Right ventricle myocardium superior (tissue), 1 donor: ENCODE results near the gene CYP11A1. TPM values are rescaled to one million over a fixed set of nuclear protein-coding genes. Genes with fewer than 3 reads are reported as not detected.
A peak's percentile ranks its signal among the peaks of the same experiment; 100 is the strongest.

Source experiments
- ATAC-seq: fragments of 200-7000 bp; cut with Tn5 transposase; one replicate; pipeline ENCODE4 v1.9.1; 2020; ENCODE audit warnings: mild to moderate bottlenecking; ENCODE audit not compliant: poor library complexity
- DNase-seq: peaks from one replicate; pipeline ENCODE4 v3.0.0-alpha.2; 2020
- intact Hi-C: fragments of 100-400 bp; cut with DNase I; formaldehyde crosslinking; loops from one replicate; pipeline ENCODE4 v1.11.2; 2022
- total RNA-seq: library from RNA; stranded (reverse); fragmentation: NEBNext Ultra II Directional; extraction: Animal tissue kit (Norgen Biotek cat#: 25700); gene quantifications from one replicate; pipeline ENCODE4 v1.2.1, GENCODE V29; 2021
- donor health status: DM: no; HTN: yes; CAD: no; lungs with severe emphysema.

CYP11A1 gene
- total RNA-seq, 1 donor from 2014 or later: 0.51 TPM

DNA sequence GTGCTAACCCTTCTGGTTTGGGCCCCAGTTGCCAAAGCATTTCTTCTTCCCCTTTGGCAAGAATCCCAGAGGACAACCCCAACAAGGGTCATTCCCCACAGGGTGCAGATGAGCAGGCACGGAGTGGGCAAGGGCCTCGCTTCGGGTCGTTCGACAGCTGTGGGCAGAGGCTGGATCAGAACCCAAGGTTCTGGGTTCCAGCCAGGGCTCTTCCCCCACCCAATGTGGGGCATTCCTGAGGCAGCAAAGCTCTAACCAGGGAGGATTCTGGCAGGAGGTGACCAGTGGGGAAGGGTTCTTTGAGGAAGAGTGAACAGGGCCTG is 48.3 kb downstream of the CYP11A1 start:
- DNase-seq: no peak
- intact Hi-C loops: no loop called here
- ATAC-seq: no peak

- intact Hi-C loops: no loop called here
- ATAC-seq (peak; percentile 32), DNase-seq (peak; percentile 59)
These were observed 48.9 kb downstream of the CYP11A1 start for GRCh38 chr15:74318376-74319137.

- intact Hi-C loops: no loop called here
- DNase-seq: peak; percentile 91
- ATAC-seq: peak; percentile 79
These were observed 49.5 kb downstream of the CYP11A1 start for GRCh38 chr15:74317820-74318375.

DNA sequence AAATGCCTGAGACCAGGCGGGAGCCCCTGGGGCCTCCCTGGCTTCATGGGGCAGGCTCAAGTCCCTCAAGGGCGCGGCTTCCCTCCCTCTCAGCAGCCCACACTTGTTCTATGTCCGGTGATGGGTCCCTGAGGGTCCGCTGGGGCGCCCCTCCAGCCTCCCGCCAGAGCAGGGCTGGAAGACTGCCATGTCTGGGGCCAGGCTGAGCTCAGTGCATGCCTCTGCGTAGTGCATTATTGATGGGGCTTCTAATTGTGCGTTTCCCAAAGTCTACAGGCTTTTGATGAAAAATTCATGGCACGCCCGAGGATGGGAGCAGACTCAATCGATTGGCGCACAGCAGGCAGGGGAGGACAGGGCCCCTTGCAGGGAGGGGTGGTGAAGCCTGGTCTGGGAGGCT is 51.3 kb downstream of the CYP11A1 start:
- peak; percentile 52 for DNase-seq
- ATAC-seq: no peak
- intact Hi-C loops: no loop called here

DNA sequence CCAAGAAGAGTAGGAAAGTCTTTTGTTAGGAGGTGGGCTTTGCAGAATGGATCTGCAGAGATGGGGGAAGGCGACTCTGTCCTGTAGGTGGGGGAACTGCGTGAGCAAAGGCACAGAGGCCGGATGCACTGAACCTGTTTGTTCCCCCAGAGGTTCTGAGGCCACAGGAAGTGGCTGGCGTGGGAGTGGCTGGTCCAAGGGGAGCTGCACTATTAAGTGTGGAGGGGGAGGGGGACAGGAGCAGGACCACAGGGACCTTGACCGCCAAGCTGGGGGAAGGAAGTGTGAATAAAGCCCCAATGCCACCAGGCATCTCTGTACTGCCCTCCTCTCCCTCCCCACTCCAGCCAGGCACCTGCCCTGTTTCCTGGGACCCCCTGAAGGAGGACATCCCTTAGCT is 51.8 kb downstream of the CYP11A1 start:
- no peak for ATAC-seq
- no peak for DNase-seq
- intact Hi-C loops: no loop called here

GRCh38 chr15:74314795-74315438 is 52.5 kb downstream of the CYP11A1 start:
- DNase-seq (no peak), ATAC-seq (no peak)
- intact Hi-C loops: no loop called here

GRCh38 chr15:74313889-74314288 is 53.6 kb downstream of the CYP11A1 start:
- DNase-seq: no peak
- no peak for ATAC-seq
- intact Hi-C loops: no loop called here

- intact Hi-C loops: no loop called here
- no peak for DNase-seq
These were observed 54.9 kb downstream of the CYP11A1 start for GRCh38 chr15:74312445-74313007.

DNA sequence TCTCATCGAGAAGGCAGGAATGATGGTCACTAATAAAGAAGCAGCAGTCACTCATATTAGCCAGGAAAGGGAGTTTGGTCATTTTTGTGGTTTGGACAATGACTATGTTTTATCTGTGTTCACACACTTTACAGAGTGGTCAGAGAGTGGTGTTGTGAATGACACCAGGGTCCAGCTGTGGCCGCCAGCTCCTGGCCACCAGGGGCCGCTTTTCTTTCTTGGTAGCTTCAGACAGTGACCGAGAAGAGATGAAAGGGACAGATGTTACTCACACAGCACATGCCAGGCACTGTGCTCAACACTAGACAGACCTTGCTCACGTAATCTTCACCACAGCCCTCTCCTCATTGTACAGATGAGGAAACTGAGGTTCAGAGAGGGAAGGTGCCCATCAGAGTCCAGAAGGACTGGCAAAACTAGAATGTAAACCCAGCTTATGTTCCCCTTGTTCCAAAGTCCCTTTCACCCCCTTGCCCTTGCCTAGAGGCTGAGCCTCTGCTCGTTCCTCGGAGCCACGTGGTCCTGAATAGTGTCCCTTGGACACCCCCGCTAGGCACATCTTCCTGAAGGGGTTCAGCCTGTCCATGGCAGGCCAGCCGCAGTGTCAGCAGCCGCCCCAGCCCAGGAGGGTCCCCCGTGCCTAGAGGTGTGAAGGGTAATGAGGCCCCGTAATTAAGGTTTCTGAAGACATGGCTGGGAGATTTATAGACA is 55.6 kb downstream of the CYP11A1 start:
- intact Hi-C loops: no loop called here
- no peak for ATAC-seq
- DNase-seq: no peak

More at GRCh38 chr15:74312445-74313007, 54.9 kb downstream of the CYP11A1 start:
- no peak for ATAC-seq

DNA sequence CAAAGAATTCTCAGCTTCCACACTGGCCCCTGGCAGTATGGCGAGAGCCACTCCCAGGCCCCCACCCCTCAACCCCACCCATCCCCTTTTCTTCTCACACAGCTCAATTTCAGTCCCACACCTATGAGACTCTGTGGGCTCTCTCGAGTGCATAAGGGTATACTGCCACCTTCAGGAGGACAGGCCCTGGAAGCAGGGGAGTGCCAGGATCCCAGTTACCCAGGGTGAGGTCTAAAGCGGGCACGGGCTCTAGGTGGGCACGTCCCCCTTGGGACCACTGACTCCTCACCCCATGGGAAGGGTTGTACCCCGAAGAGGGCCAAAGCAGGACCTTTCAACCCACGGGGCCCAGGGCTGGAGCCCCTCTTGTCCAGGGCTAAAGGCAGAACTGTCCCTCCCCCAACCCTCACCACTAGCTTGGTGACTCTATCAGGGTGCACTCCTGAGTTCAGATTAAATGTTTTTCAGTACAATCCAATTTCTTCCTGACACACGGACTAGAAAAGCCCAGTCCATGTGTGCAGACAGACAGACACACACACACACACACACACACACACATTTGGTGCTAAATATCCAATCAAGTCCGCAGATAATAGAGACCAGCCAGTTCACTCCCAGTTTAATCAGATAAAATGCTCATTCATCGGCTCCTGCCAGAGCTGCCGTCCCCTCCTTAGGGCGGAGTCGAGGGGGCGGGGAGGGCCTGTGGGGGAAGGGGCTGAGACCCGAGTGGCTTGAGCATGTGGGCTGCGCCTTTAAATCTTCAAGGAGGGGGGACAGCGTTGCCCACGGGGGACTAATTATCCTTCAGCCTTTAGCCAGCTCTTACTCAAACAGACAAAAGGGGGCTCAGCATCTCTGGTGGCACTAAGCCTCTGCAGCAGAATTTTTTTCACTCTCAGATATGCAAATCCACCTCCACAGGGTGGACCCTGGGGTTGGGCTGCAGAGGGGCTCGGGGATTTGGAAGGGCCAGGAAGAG is 59.3 kb downstream of the CYP11A1 start:
- DNase-seq: no peak
- ATAC-seq: peak; percentile 80
- intact Hi-C loops: loop anchor here (2.0 kb wide), 1 partner anchor 181 kb away; no protein-coding TSS in a partner anchor

GRCh38 chr15:74306781-74307217 is 60.6 kb downstream of the CYP11A1 start:
- DNase-seq (no peak), ATAC-seq (no peak)

GRCh38 chr15:74305687-74306086 is 61.8 kb downstream of the CYP11A1 start:
- intact Hi-C loops: loop anchor here (2.0 kb wide), 1 partner anchor 179 kb away; no protein-coding TSS in a partner anchor
- no peak for ATAC-seq
- DNase-seq: no peak

More at GRCh38 chr15:74306781-74307217, 60.6 kb downstream of the CYP11A1 start:
- intact Hi-C loops: loop anchor here (2.0 kb wide), 1 partner anchor 180 kb away; no protein-coding TSS in a partner anchor

GRCh38 chr15:74304431-74304830 is 63.0 kb downstream of the CYP11A1 start:
- DNase-seq (no peak), ATAC-seq (no peak)
- intact Hi-C loops: no loop called here

DNA sequence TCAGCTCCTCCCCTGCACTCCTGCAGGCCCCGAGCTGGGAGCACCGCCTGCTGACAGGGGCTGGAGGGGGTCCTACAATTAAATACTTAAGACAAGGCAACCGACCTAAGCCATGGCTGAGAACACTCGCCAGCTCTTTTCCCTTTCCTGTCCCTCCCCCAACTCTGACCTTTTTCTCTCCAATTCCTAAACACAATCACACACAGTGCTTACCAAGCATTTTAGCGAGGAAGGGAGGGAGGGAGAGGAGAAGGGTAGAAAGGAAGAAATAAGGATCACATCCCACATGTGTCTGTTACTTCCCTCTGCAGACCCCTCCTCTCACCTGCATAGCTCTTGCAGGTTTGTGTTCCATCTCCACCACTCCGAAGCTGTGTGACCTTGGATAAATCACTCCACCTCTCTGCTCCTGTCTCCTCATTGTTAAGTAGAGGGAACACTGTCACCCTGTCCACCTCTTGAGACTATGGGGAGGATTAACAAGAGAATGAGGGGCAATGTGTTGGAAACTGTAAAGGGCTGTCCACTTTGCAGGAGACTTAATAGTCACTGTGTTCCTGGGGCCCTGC is 63.6 kb downstream of the CYP11A1 start:
- ATAC-seq: no peak
- intact Hi-C loops: no loop called here
- DNase-seq: no peak

DNA sequence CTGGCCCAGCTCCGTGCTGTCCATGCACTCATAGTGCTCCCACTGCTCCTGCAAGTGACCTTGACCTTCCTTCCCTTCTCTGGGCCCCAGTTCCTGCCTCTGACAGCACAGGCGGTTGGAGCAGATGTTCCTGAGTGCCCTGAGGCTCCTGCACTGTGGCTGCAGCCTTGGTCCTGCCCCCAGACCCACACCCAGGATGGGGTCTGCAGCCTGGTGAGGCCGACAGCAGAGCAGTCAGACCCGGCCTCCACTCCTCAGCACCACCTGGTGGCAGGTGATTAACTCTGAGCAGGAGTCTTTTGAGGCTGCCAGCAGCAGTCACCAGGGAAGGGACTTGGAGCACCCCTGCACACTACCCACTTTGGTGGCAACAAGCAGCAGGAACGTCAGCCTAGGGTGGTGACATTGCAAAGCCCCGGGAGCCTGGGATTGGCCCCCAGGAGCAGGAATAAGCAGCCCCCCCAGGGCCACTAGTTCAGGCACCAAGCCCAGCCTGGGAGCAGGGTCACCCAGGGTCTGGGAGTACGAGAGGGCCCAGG is 64.6 kb downstream of the CYP11A1 start:
- DNase-seq: no peak
- intact Hi-C loops: no loop called here
- peak; percentile 72 for ATAC-seq

GRCh38 chr15:74301583-74302361 is 65.7 kb downstream of the CYP11A1 start:
- ATAC-seq (no peak), DNase-seq (no peak)
- intact Hi-C loops: no loop called here
